ENCODE results near the gene CELF5. TPM values are rescaled to one million over a fixed set of nuclear protein-coding genes. Genes with fewer than 3 reads are reported as not detected.

Gene CELF5
- total RNA-seq, 1 experiment from 2014 or later: 7.7 TPM

DNA sequence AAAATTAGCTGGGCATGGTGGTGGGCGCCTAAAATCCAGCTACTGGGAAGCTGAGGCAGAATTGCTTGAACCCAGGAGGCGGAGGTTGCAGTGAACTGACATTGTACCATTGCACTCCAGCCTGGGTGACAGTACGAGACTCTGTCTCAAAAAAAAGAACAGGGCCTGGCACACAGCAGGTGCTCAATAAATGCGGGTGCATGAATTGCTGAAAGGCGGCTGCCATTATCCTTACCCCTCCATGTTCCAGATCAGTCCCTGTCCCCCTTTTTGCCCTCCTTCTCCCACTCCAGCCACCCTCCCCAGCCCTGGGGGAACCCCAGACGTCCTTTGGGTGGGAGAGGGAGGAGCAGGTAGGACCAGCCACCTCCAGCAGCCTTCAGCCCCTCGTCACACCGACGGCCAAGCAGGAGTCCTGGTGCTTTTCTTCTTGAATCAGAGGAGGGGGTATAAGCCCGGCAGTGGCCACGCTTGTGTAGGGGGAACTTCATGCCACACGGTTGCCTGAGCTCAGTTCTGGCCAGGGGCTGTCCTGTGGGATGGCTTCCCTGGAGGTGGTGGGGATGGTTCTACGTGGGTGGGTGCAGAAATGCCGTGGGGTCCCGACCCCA is 121.5 kb downstream of the CELF5 start (continued):
- TF ChIP-seq, protein P1, sequence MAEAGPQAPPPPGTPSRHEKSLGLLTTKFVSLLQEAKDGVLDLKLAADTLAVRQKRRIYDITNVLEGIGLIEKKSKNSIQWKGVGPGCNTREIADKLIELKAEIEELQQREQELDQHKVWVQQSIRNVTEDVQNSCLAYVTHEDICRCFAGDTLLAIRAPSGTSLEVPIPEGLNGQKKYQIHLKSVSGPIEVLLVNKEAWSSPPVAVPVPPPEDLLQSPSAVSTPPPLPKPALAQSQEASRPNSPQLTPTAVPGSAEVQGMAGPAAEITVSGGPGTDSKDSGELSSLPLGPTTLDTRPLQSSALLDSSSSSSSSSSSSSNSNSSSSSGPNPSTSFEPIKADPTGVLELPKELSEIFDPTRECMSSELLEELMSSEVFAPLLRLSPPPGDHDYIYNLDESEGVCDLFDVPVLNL (CRISPR knock-in tag; IDR thresholded peaks at IDR 0.05; ENCODE audit: borderline replicate concordance, low read depth): no peak
- TF ChIP-seq, protein P2, sequence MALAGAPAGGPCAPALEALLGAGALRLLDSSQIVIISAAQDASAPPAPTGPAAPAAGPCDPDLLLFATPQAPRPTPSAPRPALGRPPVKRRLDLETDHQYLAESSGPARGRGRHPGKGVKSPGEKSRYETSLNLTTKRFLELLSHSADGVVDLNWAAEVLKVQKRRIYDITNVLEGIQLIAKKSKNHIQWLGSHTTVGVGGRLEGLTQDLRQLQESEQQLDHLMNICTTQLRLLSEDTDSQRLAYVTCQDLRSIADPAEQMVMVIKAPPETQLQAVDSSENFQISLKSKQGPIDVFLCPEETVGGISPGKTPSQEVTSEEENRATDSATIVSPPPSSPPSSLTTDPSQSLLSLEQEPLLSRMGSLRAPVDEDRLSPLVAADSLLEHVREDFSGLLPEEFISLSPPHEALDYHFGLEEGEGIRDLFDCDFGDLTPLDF (CRISPR knock-in tag; IDR thresholded peaks at IDR 0.05): no peak

Other genes starting within 250 kb of the CELF5 start
- 2.5 to 3.3 TPM (median 3.1 TPM) in 3 replicates for gene TLE6, start 247.1 kb upstream of the CELF5 start, total RNA-seq (2021)
- gene TLE2, start 195.4 kb upstream of the CELF5 start, total RNA-seq (2021): 13.1 to 20.0 TPM (median 15.8 TPM) in 3 replicates
- 233 to 249 TPM (median 246 TPM) in 3 replicates for gene TLE5, start 162.2 kb upstream of the CELF5 start, total RNA-seq (2021)
- gene GNA11, start 130.3 kb upstream of the CELF5 start, total RNA-seq (2021): 22.4 to 27.2 TPM (median 23.5 TPM) in 3 replicates
- 0.22 to 0.44 TPM (median 0.37 TPM) in 3 replicates for gene GNA15, start 88.6 kb upstream of the CELF5 start, total RNA-seq (2021)
- gene S1PR4, start 45.9 kb upstream of the CELF5 start, total RNA-seq (2021): 0.27 to 0.37 TPM (median 0.28 TPM) in 3 replicates
- gene NCLN, start 38.7 kb upstream of the CELF5 start, total RNA-seq (2021): 99.9 to 113 TPM (median 105 TPM) in 3 replicates
- gene NFIC, start 141.9 kb downstream of the CELF5 start, total RNA-seq (2021): 3.5 to 4.4 TPM (median 4.0 TPM) in 3 replicates